Tibial artery (tissue), 4 donors: ENCODE data around the gene DUSP5.

Experiments used
- DNase-seq, 2 donors: peaks; one replicate each; pipeline ENCODE4 v3.0.0-alpha.2; 2019
- H3K27ac ChIP-seq, 2 donors: fragments of 200-600 bp; sonication (generic) in 1 of 2; 1 replicate in 1 of 2; 2 replicates in 1 of 2; pipeline ENCODE4 v1.5.1; 2018 to 2019; ENCODE audit warnings: mild to moderate bottlenecking in 1 of 2
- H3K27me3 ChIP-seq, 2 donors: fragments of 200-600 bp; sonication (generic) in 1 of 2; one replicate each; pipeline versions ENCODE4 v1.5.1 to v1.6.0; 2016 to 2019
- H3K36me3 ChIP-seq, 3 donors: fragments of 200-600 bp; sonication (generic) in 2 of 3; one replicate each; pipeline ENCODE4 v1.5.1; 2016 to 2019; ENCODE audit warnings: mild to moderate bottlenecking in 2 of 3
- H3K4me1 ChIP-seq, 4 donors: fragments of 200-600 bp; sonication (generic) in 2 of 4; 1 replicate in 3 of 4; 2 replicates in 1 of 4; pipeline ENCODE4 v1.5.1; 2016 to 2019
- H3K4me3 ChIP-seq, 2 donors: fragments of 200-600 bp; sonication (generic) in 1 of 2; 1 replicate in 1 of 2; 2 replicates in 1 of 2; pipeline ENCODE4 v1.5.1; 2018 to 2019; ENCODE audit warnings: mild to moderate bottlenecking in 2 of 2
- H3K9me3 ChIP-seq, 3 donors: fragments of 200-600 bp; sonication (generic) in 1 of 3; one replicate each; pipeline ENCODE4 v1.5.1; 2016 to 2019
- intact Hi-C: fragments of 100-400 bp; cut with DNase I; formaldehyde crosslinking; loops from one replicate; pipeline ENCODE4 v1.15.0; 2023; ENCODE audit warnings: low total_unique reads
- TF ChIP-seq, protein P1 (sequence below), 2 experiments: fragments of 200-600 bp in 1 of 2; fragments of 450-650 bp in 1 of 2; IDR thresholded peaks; one replicate each; pipeline ENCODE4 v1.5.1; 2017 to 2019; ENCODE audit warnings: antibody characterized with exemption in 2 of 2, mild to moderate bottlenecking in 1 of 2, moderate library complexity in 1 of 2

The DUSP5 gene

GRCh38 chr10:110457851-110458250 lies 39.9 kb upstream of the DUSP5 start:
- no peaks in the 10 kb centered on the region for H3K36me3 ChIP-seq
- peaks cover 0 to 6% (median 0%) of the 10 kb centered on the region in 4 donors for H3K4me1 ChIP-seq
- no peaks in the 10 kb centered on the region for H3K27me3 ChIP-seq
- intact Hi-C loops, result no loop called here
- H3K9me3 ChIP-seq, result no peaks in the 10 kb centered on the region
- TF ChIP-seq, protein P1, sequence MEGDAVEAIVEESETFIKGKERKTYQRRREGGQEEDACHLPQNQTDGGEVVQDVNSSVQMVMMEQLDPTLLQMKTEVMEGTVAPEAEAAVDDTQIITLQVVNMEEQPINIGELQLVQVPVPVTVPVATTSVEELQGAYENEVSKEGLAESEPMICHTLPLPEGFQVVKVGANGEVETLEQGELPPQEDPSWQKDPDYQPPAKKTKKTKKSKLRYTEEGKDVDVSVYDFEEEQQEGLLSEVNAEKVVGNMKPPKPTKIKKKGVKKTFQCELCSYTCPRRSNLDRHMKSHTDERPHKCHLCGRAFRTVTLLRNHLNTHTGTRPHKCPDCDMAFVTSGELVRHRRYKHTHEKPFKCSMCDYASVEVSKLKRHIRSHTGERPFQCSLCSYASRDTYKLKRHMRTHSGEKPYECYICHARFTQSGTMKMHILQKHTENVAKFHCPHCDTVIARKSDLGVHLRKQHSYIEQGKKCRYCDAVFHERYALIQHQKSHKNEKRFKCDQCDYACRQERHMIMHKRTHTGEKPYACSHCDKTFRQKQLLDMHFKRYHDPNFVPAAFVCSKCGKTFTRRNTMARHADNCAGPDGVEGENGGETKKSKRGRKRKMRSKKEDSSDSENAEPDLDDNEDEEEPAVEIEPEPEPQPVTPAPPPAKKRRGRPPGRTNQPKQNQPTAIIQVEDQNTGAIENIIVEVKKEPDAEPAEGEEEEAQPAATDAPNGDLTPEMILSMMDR (IDR thresholded peaks at IDR 0.05), result no peak
- no peak overlapping the region for H3K27ac ChIP-seq
- no peak overlapping the region for H3K4me3 ChIP-seq
- no peak for DNase-seq

DNA sequence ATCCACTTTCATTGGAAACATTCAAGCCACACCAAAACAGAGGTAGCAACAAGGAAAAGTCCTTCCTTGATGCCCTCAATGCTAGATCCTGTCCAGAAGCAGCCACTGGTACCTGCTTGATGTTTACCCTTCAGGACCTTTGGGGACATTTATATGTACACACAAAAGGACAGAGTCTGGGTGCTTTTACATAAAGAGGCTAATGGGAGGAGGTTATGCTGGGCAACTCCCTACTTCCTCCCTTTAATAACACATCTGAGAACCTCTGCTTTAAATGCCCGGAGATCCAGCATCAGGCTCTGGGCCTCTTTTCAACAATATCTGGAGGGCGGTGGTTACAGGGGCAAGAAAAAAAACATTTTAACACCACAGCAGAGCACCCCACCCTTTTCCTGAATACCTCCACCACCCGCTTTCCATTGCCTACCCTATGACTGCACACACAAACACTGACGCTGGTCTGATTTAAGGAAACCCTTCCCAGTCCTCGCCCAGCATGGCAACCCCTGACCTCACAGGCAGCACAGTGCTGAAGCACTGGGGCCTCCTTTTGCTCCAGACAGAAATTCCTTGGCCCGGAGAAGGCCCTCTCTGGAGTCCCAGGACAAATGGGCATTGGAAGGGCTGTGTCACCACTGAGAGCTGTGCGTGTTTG lies 39.3 kb upstream of the DUSP5 start:
- no peak for DNase-seq
- H3K27me3 ChIP-seq, result no peaks in the 10 kb centered on the region
- peaks cover 0 to 6% (median 0%) of the 10 kb centered on the region in 4 donors for H3K4me1 ChIP-seq
- TF ChIP-seq, protein P1 (IDR thresholded peaks at IDR 0.05), result no peak
- no peaks in the 10 kb centered on the region for H3K36me3 ChIP-seq
- no peak overlapping the region for H3K27ac ChIP-seq
- no peaks in the 10 kb centered on the region for H3K9me3 ChIP-seq
- intact Hi-C loops, result no loop called here
- H3K4me3 ChIP-seq, result no peak overlapping the region

GRCh38 chr10:110459600-110459999 lies 38.1 kb upstream of the DUSP5 start:
- Histone ChIP-seq H3K4me3 (no peak overlapping the region), H3K27ac (no peak overlapping the region), H3K36me3 (no peaks in the 10 kb centered on the region), H3K9me3 (no peaks in the 10 kb centered on the region), H3K4me1 (peaks cover 0 to 6% (median 0%) of the 10 kb centered on the region in 4 donors), H3K27me3 (no peaks in the 10 kb centered on the region)
- TF ChIP-seq, protein P1 (IDR thresholded peaks at IDR 0.05), result no peak
- no peak for DNase-seq
- intact Hi-C loops, result no loop called here

GRCh38 chr10:110460111-110460809 lies 37.4 kb upstream of the DUSP5 start:
- TF ChIP-seq, protein P1 (IDR thresholded peaks at IDR 0.05), result no peak
- H3K36me3 ChIP-seq, result no peaks in the 10 kb centered on the region
- H3K27me3 ChIP-seq, result no peaks in the 10 kb centered on the region
- intact Hi-C loops, result loop anchor here (10.0 kb wide), 1 partner anchor 105 kb away; no protein-coding TSS in a partner anchor
- H3K27ac ChIP-seq, result no peak overlapping the region
- H3K9me3 ChIP-seq, result no peaks in the 10 kb centered on the region
- no peak overlapping the region for H3K4me3 ChIP-seq
- DNase-seq, result peak in 1 of 2 donors; percentile 23
- H3K4me1 ChIP-seq, result peaks cover 0 to 6% (median 0%) of the 10 kb centered on the region in 4 donors

- Histone ChIP-seq H3K9me3 (no peaks in the 10 kb centered on the region), H3K36me3 (no peaks in the 10 kb centered on the region), H3K4me1 (peaks cover 0 to 6% (median 0%) of the 10 kb centered on the region in 4 donors), H3K27ac (no peak overlapping the region), H3K4me3 (no peak overlapping the region), H3K27me3 (no peaks in the 10 kb centered on the region)
- DNase-seq, result no peak
- intact Hi-C loops, result loop anchor here (10.0 kb wide), 1 partner anchor 106 kb away; no protein-coding TSS in a partner anchor
- TF ChIP-seq, protein P1 (IDR thresholded peaks at IDR 0.05), result no peak
These were observed 36.6 kb upstream of the DUSP5 start for GRCh38 chr10:110461088-110461487.
